Heart right ventricle (tissue), 16 donors: ENCODE measurements around the gene LRP1. TPM values are rescaled to one million over a fixed set of nuclear protein-coding genes. Genes with fewer than 3 reads are reported as not detected.

Experiments used
- ATAC-seq, 8 donors: fragments of 200-7000 bp; cut with Tn5 transposase; one replicate each; pipeline ENCODE4 v1.9.1; 2020; ENCODE audit warnings: mild to moderate bottlenecking in 8 of 8, moderate library complexity in 8 of 8, moderate number of reproducible peaks in 1 of 8
- DNase-seq, 2 donors: peaks; one replicate each; pipeline ENCODE4 v3.0.0-alpha.2; 2020
- H3K27ac ChIP-seq, 10 donors: fragments of 200-600 bp; sonication (generic) in 2 of 10; one replicate each; pipeline versions ENCODE4 v1.5.0 to v1.8.0; 2020 to 2022; ENCODE audit warnings: mild to moderate bottlenecking in 3 of 10
- H3K27me3 ChIP-seq, 7 donors: fragments of 200-600 bp; one replicate each; pipeline ENCODE4 v1.8.0; 2021 to 2022; ENCODE audit warnings: mild to moderate bottlenecking in 2 of 7
- H3K36me3 ChIP-seq, 9 donors: fragments of 200-600 bp; sonication (generic) in 1 of 9; one replicate each; pipeline versions ENCODE4 v1.5.0 to v1.8.0; 2020 to 2022; ENCODE audit warnings: mild to moderate bottlenecking in 2 of 9
- H3K4me1 ChIP-seq, 9 donors: fragments of 200-600 bp; sonication (generic) in 1 of 9; one replicate each; pipeline versions ENCODE4 v1.5.0 to v1.8.0; 2020 to 2022; ENCODE audit warnings: mild to moderate bottlenecking in 4 of 9
- H3K4me3 ChIP-seq, 10 donors: fragments of 200-600 bp; sonication (generic) in 2 of 10; one replicate each; pipeline versions ENCODE4 v1.5.0 to v1.8.0; 2020 to 2022; ENCODE audit warnings: mild to moderate bottlenecking in 7 of 10, moderate library complexity in 2 of 10
- H3K9me3 ChIP-seq, 11 donors: fragments of 200-600 bp in 10 of 11; sonication (generic) in 2 of 11; one replicate each; pipeline versions ENCODE4 v1.5.0 to v1.8.0; 2013 to 2022; ENCODE audit warnings: mild to moderate bottlenecking in 2 of 11, control low read depth in 1 of 11, moderate library complexity in 1 of 11
- WGBS, 2 donors: extraction: QIAGEN DNeasy Blood & Tissue Kit; methylation state at CpG; one replicate each; pipeline ENCODE4 v1.1.7; 2013; ENCODE audit warnings: inconsistent platforms in 1 of 2; 5-methylcytosine and 5-hydroxymethylcytosine counted together
- intact Hi-C, 10 donors: fragments of 100-400 bp; cut with DNase I; formaldehyde crosslinking; loops; one replicate each; pipeline versions ENCODE4 v1.11.1 to v1.14.2; 2022
- polyA plus RNA-seq, 2 donors: library from polyadenylated mRNA; stranded (reverse); fragments of 200-250 nt; gene quantifications; one replicate each; pipeline ENCODE4 v1.2.3, GENCODE V29; 2013
- total RNA-seq, 10 donors: library from RNA; stranded (reverse); fragmentation: NEBNext Ultra II Directional in 3 of 10; extraction: Animal tissue kit (Norgen Biotek cat#: 25700) in 3 of 10; gene quantifications; one replicate each; pipeline versions ENCODE4 v1.2.1 to v1.2.4, GENCODE V29; 2021 to 2023
- TF ChIP-seq, protein P1 (sequence below), 9 donors: fragments of 200-600 bp; sonication (generic) in 2 of 9; IDR thresholded peaks; one replicate each; pipeline versions ENCODE4 v1.5.0 to v1.8.0; 2021 to 2022; ENCODE audit warnings: antibody characterized with exemption in 9 of 9, mild to moderate bottlenecking in 5 of 9, moderate library complexity in 1 of 9
- donor health status: Arrhythmogenic right ventricular cardiomyopathy.
- donor health status: ischemic (EF 13 %, LVEDD 7.1; RV severe dilation, severe dysfunction).
- donor health status: healthy with polysubstance abuse.
- donor health status: DM: no; HTN: yes; CAD: no.
- donor health status: DM: no; HTN: no; CAD: no.
- donor health status: ischemic (EF 25% LVEDD 6.9; RV normal size, moderate dysfunction).
- donor health status: ischemic (EF 25% LVEDD 5.7; RV mildly dilated, moderate dysfunction).
- donor health status: healthy.
- donor health status: DM: yes; HTN: yes; CAD: no.
- donor health status: Ischemic cardiomyopathy.
- donor health status: ischemic (EF 35%, LVEDD 5.7; RV mildly dilated, moderate dysfunction).
- donor health status: nonischemic (EF 11% LVEDD 7.7; RV severe dilation, severe dysfunction).
- donor health status: DM: yes; HTN: yes; CAD: no.
- donor health status: PGD.
- donor health status: ischemic (EF 29% LVEDD 5.4; RV normal size, mild dysfunction).
- donor health status: nonischemic (EF 23%, LVEDD 6.1; RV moderate dilation, normal function).

LRP1 gene
- total and polyA plus RNA-seq, 12 donors = 46.3 to 259 (median 69.3) TPM

DNA sequence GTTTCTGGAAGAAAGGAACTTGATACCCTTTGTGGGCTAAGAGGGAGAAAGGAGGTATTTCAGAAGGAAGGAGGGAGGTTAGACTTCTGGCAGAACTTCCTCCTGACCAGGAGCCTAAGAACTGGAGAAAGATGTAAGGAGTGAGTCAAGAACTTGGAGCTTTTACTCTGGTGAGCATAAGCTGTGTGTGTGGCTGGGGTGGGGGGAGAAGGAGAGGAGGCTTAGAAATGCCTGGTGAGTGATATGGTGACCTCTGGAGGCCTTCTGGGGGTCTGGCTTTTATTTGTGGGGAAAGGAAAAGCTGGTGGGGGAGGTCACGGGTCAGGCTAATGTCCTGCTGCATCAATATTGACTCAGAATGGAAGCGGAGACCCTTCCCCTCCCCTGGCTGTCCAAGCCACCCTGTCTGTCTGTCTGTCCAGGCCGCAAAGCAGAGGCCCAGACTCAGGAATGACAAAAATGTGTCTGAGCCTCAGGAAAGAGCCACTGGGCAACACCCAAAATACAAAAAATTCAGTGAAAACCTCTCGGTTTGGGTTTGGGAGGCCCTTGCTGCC, 4.8 kb downstream of the LRP1 start:
- TF ChIP-seq, protein P1, sequence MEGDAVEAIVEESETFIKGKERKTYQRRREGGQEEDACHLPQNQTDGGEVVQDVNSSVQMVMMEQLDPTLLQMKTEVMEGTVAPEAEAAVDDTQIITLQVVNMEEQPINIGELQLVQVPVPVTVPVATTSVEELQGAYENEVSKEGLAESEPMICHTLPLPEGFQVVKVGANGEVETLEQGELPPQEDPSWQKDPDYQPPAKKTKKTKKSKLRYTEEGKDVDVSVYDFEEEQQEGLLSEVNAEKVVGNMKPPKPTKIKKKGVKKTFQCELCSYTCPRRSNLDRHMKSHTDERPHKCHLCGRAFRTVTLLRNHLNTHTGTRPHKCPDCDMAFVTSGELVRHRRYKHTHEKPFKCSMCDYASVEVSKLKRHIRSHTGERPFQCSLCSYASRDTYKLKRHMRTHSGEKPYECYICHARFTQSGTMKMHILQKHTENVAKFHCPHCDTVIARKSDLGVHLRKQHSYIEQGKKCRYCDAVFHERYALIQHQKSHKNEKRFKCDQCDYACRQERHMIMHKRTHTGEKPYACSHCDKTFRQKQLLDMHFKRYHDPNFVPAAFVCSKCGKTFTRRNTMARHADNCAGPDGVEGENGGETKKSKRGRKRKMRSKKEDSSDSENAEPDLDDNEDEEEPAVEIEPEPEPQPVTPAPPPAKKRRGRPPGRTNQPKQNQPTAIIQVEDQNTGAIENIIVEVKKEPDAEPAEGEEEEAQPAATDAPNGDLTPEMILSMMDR (IDR thresholded peaks at IDR 0.05) = no peak

DNA sequence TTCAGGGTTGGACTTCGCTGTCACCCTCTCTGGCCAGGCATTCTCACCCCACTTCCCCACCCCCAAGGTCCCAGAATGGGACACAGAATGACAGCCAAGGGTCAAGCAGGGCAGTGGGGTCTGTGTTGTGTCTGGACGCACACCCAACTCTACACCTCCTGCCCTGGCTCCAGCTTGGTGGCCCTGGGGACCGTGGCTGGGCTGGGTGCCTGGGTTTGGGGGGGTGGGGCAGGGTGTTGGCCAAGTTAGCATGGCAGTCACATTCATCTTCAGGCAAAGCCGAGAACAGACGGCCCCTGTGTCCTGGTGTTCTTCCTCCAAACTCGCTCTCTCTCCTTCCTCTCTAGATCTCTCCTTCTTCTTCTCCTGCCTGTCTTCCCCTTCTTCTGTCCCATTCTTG, 5.6 kb downstream of the LRP1 start:
- Histone ChIP-seq H3K4me1 (peaks cover 20 to 100% (median 89%) of the 10 kb centered on the region in 9 donors), H3K9me3 (no peaks in the 10 kb centered on the region), H3K27me3 (peaks cover 0 to 9% (median 0%) of the 10 kb centered on the region in 7 donors), H3K4me3 (peak overlapping the region in 4 of 10 donors; percentile 18 to 98 (median 86)), H3K36me3 (peaks cover 0 to 10% (median 0%) of the 10 kb centered on the region in 9 donors), H3K27ac (peak overlapping the region; percentile 59 to 100 (median 98))
- DNase-seq (peak in 1 of 2 donors; percentile 78), ATAC-seq (peak; percentile 21 to 80 (median 45))
- TF ChIP-seq, protein P1 (IDR thresholded peaks at IDR 0.05) = no peak
- intact Hi-C loops = no loop called here
- whole genome bisulfite sequencing, 2 donors = 18 to 35% methylated on average over 6 of the region's 6 CpGs

More for the DNA sequence above, 4.8 kb downstream of the LRP1 start:
- Histone ChIP-seq H3K27ac (peak overlapping the region in 9 of 10 donors; percentile 75 to 100 (median 99)), H3K36me3 (peaks cover 0 to 6% (median 0%) of the 10 kb centered on the region in 9 donors), H3K4me1 (peaks cover 20 to 96% (median 80%) of the 10 kb centered on the region in 9 donors), H3K4me3 (peak overlapping the region in 8 of 10 donors; percentile 18 to 99 (median 80)), H3K27me3 (peaks cover 0 to 15% (median 0%) of the 10 kb centered on the region in 7 donors), H3K9me3 (no peaks in the 10 kb centered on the region)
- DNase-seq = no peak
- 70 to 74% methylated on average over 3 to 4 of the region's 4 CpGs for WGBS, 2 donors
- intact Hi-C loops = no loop called here
- no peak for ATAC-seq

DNA sequence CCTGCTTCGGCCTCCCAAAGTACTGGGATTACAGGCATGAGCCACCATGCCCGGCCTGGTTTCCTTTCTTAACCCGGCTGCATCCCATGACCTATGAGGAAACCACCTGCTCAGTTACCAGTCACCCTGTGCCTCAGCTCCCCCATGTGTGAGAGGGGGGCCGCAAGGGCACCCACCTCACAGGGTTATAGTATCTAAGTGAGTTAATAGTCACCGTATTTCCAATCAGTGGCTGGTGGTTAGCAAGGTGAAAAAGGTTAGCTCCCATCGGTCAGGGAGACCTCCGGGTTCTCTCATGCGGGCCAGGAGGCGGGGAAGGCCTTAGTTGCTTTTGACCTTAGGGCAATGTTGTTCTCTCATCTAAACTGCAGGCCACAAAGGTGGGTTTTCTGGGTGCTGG, 6.7 kb downstream of the LRP1 start:
- Histone ChIP-seq H3K27ac (peak overlapping the region; percentile 56 to 100 (median 98)), H3K4me1 (peaks cover 20 to 100% (median 95%) of the 10 kb centered on the region in 9 donors), H3K27me3 (no peaks in the 10 kb centered on the region), H3K36me3 (peaks cover 0 to 20% (median 0%) of the 10 kb centered on the region in 9 donors), H3K9me3 (no peaks in the 10 kb centered on the region), H3K4me3 (peak overlapping the region in 2 of 10 donors; percentile 0 to 17)
- WGBS, 2 donors = 68 to 70% methylated on average over 9 of the region's 9 CpGs
- intact Hi-C loops = no loop called here
- no peak for ATAC-seq
- TF ChIP-seq, protein P1 (IDR thresholded peaks at IDR 0.05) = no peak
- no peak for DNase-seq

DNA sequence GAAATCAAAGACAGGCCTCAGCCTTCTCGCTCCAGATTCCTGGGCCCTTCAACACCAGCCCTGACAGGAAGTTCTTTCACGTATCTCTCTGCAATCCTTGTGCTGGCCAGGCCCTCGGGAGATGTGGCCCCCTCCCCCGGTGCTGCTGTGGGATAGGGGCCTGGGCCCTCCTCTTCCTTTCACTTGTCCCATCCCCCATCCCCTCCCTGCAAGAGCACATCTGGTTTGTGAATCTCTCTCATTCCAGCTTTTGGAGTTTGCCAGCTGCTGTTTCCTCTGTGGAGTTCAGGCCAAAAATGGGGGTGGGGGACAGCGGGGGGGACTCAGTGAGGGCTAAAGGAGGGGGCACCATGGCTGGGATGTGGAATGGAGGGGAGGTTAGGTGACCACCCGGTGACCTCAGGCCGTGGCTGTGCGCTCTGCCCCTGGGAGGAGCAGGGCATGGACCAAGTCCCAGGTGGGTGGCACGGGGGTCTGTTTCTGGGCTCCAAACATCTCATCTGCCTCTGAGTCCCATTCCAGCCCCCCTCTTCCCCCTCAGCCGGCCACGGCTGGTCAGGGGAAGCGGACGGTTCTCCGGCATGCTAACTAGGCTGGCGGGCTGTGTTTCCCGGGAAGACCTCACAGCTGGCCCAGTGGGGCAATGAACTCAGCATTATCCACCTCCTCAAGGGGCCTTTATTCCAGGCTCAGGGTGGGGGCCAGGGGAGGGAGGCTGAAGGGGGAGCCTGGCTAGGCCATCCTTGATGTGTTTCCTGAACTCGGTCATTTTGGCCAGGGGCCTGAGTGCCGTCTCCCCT, 7.4 kb downstream of the LRP1 start:
- Histone ChIP-seq H3K36me3 (peaks cover 0 to 28% (median under 1%) of the 10 kb centered on the region in 9 donors), H3K9me3 (no peaks in the 10 kb centered on the region), H3K27me3 (no peaks in the 10 kb centered on the region), H3K4me3 (peak overlapping the region in 7 of 10 donors; percentile 5 to 28 (median 17)), H3K27ac (peak overlapping the region; percentile 58 to 100 (median 98)), H3K4me1 (peaks cover 20 to 100% (median 94%) of the 10 kb centered on the region in 9 donors)
- intact Hi-C loops = no loop called here
- 26 to 28% methylated on average over 18 of the region's 18 CpGs for WGBS, 2 donors
- peak; percentile 80 for DNase-seq
- TF ChIP-seq, protein P1 (IDR thresholded peaks at IDR 0.05) = no peak
- ATAC-seq = peak; percentile 45 to 73 (median 61)
